Measurements from ENCODE around the gene RLN2. TPM values are rescaled to one million over a fixed set of nuclear protein-coding genes. Genes with fewer than 3 reads are reported as not detected.

The RLN2 gene
- total RNA-seq, 4 donors from 2014 or later = not detected

- Histone ChIP-seq H3K27me3 (no peaks in the 10 kb centered on the region), H3K4me1 (no peaks in the 10 kb centered on the region), H3K36me3 (no peaks in the 10 kb centered on the region), H3K27ac (no peak overlapping the region), H3K4me3 (no peak overlapping the region), H3K9me3 (no peaks in the 10 kb centered on the region)
- TF ChIP-seq POLR2A (IDR thresholded peaks at IDR 0.05) (no peak), CTCF (IDR thresholded peaks at IDR 0.05) (no peak)
- intact Hi-C loops (cut with DNase I) = no loop called here
- no peak for DNase-seq
Measured at GRCh38 chr9:5264219-5264595, 40.3 kb downstream of the RLN2 start.

- WGBS, 2 donors = 47 to 48% methylated on average over 5 of the region's 5 CpGs
- no peak for DNase-seq
- Histone ChIP-seq H3K27me3 (no peaks in the 10 kb centered on the region), H3K36me3 (no peaks in the 10 kb centered on the region), H3K4me3 (no peak overlapping the region), H3K9me3 (no peaks in the 10 kb centered on the region), H3K4me1 (no peaks in the 10 kb centered on the region), H3K27ac (no peak overlapping the region)
- TF ChIP-seq CTCF (IDR thresholded peaks at IDR 0.05) = peak in 1 of 6 experiments; percentile 20
- TF ChIP-seq POLR2A (IDR thresholded peaks at IDR 0.05) = no peak
- intact Hi-C loops (cut with DNase I) = no loop called here
Measured at GRCh38 chr9:5263351-5264218, 40.9 kb downstream of the RLN2 start.

Small RNA genes lying within 50 kb of the gene (small RNA-seq; reads per million reads assigned to genes)
- 0 reads per million in 4 donors for gene HMGN2P31

Other genes with a start within 250 kb of the RLN2 start
- gene INSL6, start 119.1 kb downstream of the RLN2 start, total RNA-seq = not detected
- not detected for gene INSL4, start 73.3 kb downstream of the RLN2 start, total RNA-seq
- not detected for gene RLN1, start 35.2 kb upstream of the RLN2 start, total RNA-seq
- 10 to 100 TPM; 13.4 to 25.6 (median 20.0) TPM for gene PLGRKT, start 133.2 kb upstream of the RLN2 start, total RNA-seq
- gene CD274, start 145.8 kb upstream of the RLN2 start, total RNA-seq = 1 to 10 TPM; 1.3 to 3.5 (median 2.2) TPM
- gene PDCD1LG2, start 205.8 kb upstream of the RLN2 start, total RNA-seq = 1 to 10 TPM in 1 of 4 donors, under 1 TPM in 3; 0.23 to 3.6 (median 0.31) TPM

All from esophagus squamous epithelium (tissue), 5 donors.